OCI-M2 (cell line): ENCODE measurements around the gene COL25A1.

Experiments
- DNase-seq: peaks from one replicate; lab custom pipeline; 2025; ENCODE audit not compliant: unreplicated experiment; lab: John Stamatoyannopoulos, UW

COL25A1 gene

DNA sequence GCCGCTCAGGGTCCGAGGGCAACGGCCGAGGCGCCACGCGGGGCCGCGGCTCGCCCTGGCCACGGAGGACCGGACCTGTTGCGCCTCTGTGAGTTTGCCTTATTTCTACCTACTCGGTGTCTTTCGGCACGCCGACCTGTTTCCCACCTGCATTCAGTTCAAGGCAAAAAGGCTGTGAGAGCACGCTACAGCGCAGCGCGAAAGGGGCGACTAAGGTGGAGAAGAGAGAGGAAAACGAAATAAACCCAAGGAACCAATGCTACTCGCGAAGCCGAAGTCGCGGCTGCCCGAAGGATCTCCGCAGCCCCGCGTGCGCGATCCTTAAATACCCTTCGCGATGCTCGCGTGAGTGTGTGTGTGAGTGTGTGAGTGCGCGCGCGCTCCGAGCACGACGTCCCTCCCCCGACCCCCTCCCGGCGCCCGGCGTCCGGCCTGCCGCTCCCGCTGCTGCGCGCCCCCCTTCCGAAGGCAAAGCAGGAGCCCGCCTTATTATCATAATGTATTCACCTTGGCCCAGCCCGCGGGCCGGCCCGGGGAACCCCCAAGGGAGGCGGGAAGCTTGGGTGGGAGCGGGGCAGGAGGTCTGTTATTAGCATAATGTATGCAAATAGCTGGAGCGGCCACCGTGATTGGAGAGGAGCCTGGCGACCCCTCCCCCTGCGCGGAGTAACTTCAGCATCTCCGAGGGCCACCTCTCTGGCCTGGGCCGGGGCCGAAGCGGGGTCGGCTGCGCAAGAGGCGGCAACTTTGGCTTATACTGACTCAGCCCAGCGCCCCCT, at the start of gene COL25A1:
TSS of gene COL25A1 (minus strand) at position 298 of the 779 bp plus-strand sequence.
- peak; percentile 42 for DNase-seq

DNA sequence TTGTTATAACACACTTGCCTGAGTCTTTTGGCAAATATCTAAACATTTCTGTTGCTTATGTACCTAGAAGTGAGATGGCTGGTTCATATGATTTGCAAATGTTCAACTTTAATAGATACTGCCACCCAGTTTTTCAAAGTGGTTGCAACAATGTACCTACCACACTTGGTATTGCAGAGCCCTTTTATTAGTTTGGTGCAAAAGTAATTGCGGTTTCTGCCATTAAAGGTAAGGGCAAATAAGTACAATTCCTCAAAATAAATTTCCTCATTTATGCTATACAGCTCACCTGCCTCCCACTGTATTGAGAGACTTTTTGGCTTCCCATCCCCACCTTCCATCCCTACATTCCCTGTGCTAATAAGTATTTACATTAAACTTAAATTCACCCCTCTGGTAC, 47.7 kb upstream of the COL25A1 start:
- no peak for DNase-seq

- no peak for DNase-seq
These were observed 32.0 kb upstream of the COL25A1 start for GRCh38 chr4:109334129-109335105.

DNA sequence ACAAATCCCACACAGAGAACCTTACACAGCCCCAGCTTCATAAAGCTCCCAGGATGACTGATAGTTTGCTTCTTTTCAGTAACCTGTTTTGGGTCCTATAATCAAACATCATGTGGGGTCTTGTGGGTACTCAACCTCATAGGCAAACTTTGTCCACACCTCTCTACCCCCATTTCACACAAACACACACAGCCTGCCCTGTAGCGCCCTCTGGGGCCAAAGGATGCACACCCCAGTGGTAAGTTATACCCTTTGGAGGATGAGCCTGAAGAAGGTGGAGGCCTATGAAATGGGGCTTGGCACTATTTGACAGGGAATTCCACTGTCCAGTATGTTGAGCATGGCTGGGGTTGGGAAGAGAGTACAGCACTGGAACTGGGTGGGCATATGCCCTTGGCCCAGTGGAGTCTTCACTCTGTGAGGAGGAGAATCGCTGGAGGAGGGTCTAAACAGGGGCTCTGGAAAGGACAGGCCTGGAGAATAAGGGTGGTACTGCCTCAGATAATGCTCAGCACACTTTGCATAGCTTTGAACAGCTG, 30.5 kb upstream of the COL25A1 start:
- no peak for DNase-seq

- DNase-seq = no peak
These were observed 25.2 kb upstream of the COL25A1 start for GRCh38 chr4:109327641-109328040.

GRCh38 chr4:109325698-109326097, 23.2 kb upstream of the COL25A1 start:
- DNase-seq = no peak

GRCh38 chr4:109323348-109323747, 20.9 kb upstream of the COL25A1 start:
- no peak for DNase-seq

DNA sequence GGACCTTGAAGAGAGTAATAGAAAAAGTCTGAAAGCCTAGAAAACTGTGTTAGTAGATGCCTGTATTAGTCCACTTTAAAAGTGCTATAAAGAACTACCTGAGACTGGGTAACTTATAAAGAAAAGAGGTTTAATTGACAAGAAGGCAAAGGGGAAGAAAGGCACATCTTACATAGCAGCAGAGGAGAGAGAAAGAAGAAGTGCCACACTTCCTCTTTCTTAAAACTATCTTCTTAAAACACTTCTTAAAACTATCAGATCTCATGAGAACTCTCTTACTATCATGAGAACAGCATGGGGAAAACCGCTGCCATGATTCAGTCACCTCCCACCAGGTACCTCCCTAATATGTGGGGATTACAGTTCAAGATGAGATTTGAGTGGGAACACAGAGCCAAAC, 18.8 kb upstream of the COL25A1 start:
- DNase-seq = no peak

GRCh38 chr4:109319684-109320083, 17.2 kb upstream of the COL25A1 start:
- no peak for DNase-seq

DNA sequence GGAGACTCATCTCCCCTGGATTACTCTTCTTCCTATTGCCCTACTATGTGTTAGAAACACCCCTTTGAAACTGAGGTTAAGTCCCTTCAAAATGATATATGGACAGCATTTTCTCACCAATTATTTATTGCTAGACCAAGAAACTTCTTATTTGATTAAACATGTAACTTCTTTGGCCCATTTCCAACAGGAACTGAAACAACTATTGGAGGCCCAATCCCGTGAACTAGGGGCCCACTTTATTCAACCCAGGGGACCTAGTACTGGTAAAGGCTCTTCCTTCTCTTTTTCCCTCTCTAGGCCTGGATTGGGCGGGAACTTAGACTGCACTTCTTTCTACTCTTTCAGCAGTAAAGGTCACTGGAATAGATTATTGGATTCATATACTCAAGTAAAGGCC, 16.7 kb upstream of the COL25A1 start:
- no peak for DNase-seq

DNA sequence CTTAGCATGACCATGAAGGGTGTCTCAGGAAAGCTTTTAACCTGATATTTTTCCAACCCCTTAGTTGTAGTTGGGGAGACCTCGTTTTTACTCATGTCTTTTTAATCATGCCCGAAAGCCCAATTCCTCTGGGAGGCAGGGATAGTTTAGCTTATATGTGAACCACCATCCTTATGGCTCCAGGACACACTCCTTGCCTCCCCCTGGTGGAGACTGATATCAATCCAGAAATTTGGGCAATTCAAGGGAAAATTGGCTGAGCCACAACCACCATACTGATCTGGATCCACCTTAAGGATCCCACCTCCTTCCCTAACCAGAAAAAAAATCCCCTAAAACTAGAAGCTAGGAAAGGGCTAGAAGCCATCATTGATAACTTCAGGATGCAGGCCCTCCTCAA, 13.4 kb upstream of the COL25A1 start:
- no peak for DNase-seq

GRCh38 chr4:109315341-109315740, 12.9 kb upstream of the COL25A1 start:
- DNase-seq = no peak

- no peak for DNase-seq
These were observed 11.0 kb upstream of the COL25A1 start for GRCh38 chr4:109313168-109314133.

GRCh38 chr4:109303140-109303496, 660 bp upstream of the COL25A1 start:
- DNase-seq = no peak

- no peak for DNase-seq
These were observed 652 bp downstream of the COL25A1 start for GRCh38 chr4:109301651-109302360.

DNA sequence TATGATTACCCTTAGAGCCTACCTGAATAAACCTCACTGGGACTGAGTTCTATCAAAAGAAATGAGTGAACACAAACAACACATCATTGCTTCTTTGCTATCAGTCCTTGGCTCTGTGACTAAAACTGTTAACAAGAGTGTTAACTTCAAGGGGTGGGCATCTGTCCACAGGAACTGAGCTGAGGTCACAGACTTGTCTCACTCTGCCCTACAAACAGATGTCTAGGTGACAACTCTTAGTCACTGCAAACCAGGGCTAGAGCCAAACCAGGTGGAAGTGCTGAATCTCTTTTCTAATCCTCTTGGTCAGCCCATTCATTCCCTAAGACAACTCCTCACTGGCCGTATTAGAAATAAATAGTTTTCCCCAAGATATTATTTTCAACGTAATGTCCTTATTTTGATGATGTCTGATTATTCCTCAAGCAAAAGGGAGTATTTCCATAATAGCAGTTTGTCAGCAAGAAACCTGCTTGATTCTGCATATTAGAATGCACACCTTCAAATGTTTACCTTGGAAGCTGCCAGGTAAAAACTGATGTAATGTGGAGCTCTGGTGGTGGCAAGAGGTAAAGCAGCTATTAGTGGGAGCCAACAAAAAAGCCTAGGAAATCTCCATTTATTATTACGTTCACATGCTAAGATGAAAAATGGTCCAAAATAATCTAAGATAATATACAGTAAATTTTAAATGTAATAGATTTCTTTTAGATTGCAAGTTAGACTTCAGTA, 4.0 kb downstream of the COL25A1 start:
- DNase-seq = no peak

DNA sequence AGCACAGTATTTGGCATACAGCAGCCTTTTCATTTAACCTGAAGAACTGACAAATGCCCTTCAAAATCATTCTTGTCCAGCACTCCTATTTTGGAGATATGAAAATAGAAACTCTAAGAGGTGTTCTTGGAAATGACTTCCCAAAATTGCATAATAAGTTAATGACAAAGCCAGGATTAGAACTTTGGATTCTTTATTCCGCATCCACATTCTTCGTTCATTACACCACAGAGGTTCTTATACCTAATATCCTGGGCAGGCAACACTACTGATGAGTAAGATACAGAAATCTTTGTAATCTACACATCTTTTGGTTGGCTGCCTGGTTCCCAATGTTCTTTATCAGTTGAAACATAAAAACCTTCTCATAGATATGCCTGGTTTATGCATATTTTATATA, 5.9 kb downstream of the COL25A1 start:
- no peak for DNase-seq

DNA sequence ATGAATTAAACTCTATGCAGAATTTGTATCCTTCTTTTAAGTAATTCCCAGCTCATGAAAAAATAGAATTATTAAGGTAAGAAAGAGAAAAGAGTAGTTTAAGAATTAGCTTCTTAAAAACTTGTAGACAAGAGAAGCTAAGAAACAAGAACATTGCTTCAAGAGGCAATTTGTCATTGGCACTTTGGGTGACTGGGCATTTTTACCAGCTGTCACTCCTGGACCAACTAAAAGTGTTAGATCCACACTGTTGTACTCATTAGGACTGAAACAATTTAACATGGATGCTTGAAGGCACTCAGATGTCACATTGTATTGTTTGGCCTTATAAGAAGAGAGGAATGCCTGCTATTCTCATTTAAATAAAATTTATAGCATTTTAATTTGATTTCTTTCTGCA, 7.4 kb downstream of the COL25A1 start:
- DNase-seq = no peak

DNA sequence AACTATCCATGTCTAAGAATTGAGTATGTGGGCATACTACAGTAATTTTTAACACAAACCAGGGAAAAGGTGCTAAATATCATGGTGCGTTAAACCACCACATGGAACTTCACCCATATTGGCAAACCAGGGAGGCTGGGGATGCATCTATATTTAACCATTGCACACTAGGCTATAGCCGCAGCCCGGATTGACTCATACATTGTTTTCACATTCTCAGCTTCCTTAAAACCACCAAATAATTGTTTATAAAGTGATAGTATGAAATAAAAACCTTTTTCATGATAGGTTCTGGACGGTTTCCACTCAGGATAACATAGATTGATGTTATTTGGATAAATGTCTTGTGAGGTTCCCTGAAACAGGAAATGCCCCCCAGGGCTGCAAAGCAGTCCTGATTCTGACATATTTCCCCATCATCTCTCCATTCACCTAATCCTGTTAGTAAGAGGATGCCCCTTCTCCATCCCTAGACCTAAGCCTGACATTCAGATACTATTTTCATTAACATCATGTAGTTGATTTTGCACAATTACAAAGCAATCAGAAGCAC, 7.9 kb downstream of the COL25A1 start:
- no peak for DNase-seq
